Measurements from ENCODE around the gene PRF1. TPM values are rescaled to one million over a fixed set of nuclear protein-coding genes. Genes with fewer than 3 reads are reported as not detected.

PRF1 gene
- total RNA-seq, 1 experiment from 2014 or later, result not detected

GRCh38 chr10:70576803-70577517 is 25.6 kb downstream of the PRF1 start:
- DNase-seq (ENCODE audit: low read depth), result peak; percentile 50

GRCh38 chr10:70575874-70576802 is 26.4 kb downstream of the PRF1 start:
- DNase-seq (ENCODE audit: low read depth), result peak; percentile 94

DNA sequence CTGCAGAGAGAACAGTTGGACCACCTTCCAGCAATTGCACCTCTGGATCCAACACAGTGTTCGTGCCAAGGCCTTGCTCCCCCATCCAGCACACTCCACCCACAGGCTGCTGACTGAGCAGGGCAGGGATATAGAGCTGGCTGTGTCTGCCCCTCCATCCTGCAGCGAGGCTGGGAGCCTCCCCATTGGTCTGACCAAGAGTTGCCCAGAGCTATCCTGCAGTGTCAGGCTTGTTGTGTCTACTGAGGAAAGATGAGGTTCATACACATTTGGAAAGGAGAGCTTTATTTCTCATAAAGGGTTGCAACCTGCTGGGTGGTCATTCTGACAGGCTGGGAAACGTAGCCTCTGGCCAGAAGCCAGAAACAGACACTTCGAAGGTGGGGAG is 27.1 kb downstream of the PRF1 start:
- DNase-seq (ENCODE audit: low read depth), result peak; percentile 64

DNA sequence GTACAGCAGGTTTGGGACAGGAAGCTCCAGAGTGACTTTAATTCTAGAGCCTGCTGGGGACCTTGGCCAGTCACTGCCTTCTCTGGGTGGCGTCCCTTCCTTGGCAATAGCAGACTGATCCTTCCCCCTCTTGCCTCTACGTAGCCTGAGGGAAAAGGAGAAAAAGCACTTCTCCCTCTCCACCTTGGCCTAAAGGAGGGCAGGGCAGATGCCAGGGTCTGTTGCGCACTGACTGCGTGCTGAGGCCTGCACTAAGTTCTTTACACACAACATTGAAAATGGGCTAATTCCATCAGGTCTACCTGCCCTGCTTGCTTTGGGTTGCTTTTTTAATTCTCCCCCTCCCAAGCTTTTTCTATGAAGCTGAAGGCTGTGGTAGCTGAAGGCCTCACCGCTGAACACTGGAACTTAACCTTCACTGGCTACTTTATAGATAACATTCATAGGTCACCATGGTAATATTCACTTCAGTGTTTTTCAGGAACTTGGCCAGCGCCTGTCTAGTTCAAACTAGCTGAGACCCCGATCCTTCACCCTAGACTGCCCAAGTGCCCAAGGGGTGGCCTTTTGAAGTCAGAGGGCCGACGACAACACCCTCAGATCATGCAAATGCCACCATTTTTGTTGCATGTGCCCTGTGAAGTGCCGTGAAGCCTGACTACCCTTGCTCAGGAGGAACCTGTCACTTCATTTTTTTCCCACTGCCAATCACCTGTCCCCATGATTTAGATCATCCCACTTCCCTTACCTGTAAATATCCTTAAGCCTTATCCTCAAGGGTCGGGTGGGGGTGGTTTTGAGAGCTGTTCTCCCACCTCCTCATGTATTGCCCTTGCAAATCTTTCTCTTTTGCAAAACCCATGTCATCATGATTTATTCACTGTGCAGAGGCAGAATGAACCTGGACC is 28.7 kb downstream of the PRF1 start:
- DNase-seq (ENCODE audit: low read depth), result no peak

DNA sequence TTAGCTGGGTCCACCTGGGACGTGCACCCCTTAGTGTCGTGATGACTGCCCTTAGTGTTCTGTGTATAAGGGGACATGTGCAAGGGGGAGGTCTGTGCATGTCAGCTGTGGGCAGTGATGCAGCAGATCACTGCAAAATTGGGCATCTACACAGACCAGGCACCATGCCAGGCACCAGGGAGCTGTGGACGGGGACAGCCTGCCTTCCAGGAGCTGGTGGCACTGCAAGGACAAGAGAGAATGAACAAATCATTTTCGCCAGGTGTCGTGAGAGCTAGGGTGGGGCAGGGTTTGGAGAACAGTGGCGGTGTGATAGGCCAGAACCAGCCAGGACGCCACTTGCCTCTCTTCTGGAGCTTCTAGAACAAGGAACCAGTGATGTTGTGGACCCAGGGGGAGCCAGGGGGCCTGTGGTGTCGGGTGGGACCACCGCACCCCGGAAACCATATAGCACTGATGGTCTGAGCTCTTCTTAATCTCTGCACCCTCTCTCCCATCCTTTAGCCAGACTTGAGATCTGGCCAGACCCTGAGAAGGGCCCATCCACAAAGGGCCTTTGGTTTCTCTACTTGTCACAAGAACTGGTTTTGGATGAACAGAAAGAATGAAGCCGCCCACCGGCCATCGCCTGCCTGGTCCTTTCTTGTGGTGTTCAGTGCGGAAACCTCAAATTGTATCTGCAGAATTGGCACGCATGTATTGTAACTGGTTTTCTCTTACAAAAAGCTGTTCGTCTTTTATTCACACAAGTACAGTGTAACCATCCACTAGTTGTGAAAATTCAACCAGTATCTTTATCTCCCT is 30.7 kb downstream of the PRF1 start:
- DNase-seq (ENCODE audit: low read depth), result no peak

- no peak for DNase-seq (ENCODE audit: low read depth)
Observed at GRCh38 chr10:70571236-70571635, 31.3 kb downstream of the PRF1 start.

- DNase-seq (ENCODE audit: low read depth), result no peak
Observed at GRCh38 chr10:70568781-70569495, 33.6 kb downstream of the PRF1 start.

- no peak for DNase-seq (ENCODE audit: low read depth)
Observed at GRCh38 chr10:70568113-70568512, 34.4 kb downstream of the PRF1 start.

- DNase-seq (ENCODE audit: low read depth), result no peak
Observed at GRCh38 chr10:70567603-70568002, 34.9 kb downstream of the PRF1 start.

DNA sequence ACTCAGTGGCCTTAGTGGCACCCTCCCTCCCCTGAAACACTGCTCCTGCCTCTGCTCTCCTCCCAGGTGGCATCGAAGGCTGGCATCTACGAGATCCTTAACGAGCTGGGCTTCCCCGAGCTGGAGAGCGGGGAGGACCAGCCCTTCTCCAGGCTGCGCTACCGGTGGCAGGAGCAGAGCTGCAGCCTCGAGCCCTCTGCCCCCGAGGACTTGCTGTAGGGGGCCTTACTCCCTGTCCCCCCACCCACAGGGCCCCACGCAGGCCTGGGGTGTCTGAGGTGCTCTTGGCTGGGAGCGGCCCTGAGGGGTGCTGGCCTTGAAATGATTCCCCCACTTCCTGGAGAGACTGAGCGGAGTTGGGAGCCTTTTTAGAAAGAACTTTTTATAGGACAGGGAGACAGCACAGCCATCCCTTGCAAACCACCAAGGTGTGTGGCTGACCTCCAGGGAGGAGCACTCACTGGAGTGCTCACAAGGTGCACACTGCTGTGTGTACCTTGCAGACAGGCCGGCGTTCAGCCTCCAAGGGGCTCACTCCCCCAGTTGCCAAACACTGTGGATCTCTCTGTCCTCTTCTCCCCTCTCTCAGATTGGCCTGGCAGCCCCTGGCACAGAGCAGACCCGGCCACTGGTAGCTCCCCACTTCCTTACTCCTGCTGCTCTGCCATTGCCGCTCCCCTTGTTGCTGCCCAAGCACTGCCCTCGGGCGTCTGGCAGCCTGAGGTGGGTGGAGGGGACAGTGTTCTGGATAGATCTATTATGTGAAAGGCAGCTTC is 35.8 kb downstream of the PRF1 start:
- no peak for DNase-seq (ENCODE audit: low read depth)

DNA sequence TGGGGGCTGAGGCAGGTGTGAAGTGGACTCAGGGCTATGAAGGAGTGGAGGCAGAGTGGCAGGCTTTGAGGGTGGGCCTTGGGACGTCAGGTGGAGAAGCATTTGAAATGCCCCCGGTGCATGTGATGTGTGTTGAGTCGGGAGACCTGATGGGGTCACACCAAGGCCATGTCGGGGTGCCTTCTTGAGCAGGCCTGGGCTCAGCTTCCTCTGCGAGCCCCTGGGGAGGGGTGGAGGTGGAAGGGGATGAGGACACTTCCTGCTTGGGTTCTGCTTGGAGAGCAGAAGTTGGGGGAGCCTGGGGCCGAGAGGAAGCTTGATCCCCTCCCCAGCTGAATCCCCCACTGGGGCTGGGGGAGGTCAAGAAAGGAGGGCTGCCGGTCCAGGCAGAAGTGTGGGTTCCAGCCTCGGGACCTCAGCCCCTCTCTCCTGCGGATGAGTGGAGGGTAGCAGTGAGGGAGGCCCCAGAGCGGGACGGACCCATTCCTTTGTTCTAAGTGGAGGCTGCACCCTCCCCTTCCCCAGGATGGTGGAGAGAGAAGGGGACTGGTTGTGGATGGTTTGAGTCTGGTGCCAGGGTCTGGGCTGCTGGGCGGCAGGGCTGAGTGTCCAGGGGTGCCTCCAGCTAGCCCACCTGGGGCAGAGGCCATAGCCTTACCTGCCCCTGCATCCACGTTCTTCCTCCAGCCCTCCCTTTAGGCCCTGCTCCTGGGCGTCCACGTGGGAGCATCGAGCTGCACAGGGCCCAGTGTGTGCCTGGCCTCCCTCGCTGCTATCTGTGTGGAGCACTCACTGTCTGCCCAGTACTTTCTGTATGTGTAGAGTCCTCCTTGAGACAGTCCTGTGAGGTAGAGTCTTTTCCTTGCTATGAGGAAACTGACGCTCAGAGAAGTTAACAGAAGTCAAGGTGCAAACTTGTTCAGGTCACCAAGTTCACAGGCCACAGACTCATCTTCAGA is 36.7 kb downstream of the PRF1 start:
- no peak for DNase-seq (ENCODE audit: low read depth)

DNA sequence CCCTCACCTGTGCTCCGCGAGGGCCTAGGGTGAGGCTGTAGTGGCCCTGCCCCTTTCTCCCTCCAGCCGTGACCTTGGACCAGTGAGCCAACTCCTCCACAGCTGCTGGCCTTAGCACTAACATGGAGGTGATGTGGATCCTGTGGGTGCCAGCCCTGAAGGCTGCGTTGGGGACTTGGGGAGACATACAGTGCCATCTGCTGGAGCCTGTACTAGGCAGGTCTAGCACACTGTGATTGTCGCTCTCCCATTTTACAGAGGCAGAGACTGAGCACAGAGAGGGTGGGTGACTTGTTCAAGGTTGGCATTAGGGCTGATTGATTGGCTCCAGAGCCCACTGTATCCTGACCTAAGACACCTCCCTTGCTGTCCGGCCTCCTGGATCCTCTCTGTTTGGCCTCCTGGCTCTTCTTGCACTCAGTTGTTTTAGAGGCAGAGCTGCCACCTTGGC is 37.6 kb downstream of the PRF1 start:
- no peak for DNase-seq (ENCODE audit: low read depth)

DNA sequence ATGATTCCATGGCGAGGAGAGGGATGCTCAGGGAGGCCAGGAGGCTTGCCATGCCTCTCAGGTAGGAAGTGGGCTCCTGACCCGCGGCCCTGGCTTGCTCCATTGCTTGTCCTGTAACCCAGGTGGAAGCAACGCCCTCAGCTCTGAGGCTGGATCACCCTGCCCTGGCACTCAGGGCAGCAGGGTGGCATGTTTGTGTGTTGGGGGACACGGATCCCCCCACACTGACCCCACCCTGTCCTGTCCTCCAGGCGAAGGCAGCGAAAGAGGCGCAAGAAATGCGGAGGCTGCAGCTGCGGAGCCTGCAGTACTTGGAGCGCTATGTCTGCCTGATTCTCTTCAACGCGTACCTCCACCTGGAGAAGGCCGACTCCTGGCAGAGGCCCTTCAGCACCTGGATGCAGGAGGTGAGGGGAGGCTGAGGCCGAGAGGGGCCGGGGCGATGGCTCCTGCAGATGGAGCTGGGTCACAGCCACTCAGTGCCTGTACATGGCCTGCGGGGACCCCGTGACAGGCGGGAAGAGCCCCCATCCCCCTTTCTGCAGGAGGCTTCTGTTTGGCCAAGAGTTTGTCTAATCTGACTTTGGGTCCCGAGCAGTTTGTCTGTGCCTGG is 38.3 kb downstream of the PRF1 start:
- no peak for DNase-seq (ENCODE audit: low read depth)

GRCh38 chr10:70563230-70563629 is 39.3 kb downstream of the PRF1 start:
- no peak for DNase-seq (ENCODE audit: low read depth)

- peak; percentile 97 for DNase-seq (ENCODE audit: low read depth)
Observed at GRCh38 chr10:70562036-70562755, 40.3 kb downstream of the PRF1 start.

DNA sequence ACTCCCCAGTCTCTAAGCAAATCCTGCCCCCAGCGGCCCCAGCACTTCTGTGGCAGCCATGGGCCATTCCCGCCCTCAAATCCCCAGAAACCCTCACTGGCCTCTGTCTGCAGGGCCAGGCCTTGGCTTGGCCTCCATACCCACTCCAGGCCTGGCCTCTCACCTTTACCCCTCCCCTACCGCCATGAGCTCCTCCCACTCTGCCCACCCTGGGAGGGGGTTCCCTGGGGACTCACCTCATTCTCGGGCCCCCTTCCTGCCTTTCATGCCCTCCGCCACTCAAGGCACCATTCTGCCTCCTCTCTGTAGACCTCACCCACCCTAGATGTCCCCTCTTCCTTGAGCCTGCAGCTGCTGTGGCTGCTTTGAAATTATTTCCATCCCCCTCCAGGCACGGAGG is 41.0 kb downstream of the PRF1 start:
- no peak for DNase-seq (ENCODE audit: low read depth)

DNA sequence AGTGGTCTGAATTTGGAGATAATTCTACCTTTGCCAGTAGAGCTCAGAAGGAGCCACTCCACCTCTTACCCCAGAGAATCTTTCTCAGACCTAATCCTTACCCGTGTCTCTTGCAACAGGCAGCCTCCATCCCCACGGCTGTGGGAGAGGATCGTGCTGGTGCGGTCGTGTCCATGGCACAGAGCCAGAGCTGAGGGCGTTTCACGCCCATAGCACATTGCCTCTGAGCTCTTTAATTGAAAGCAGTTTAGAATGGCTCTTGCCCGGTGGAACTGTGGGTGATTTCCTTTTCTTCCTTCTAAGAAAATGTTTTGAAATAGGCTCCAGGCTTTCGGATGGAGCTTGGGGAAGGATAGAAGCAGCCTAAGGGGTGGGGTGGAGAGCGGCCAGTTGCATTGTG is 41.5 kb downstream of the PRF1 start:
- DNase-seq (ENCODE audit: low read depth), result peak; percentile 31

Measured in RPMI7951 (cell line).